Measurements from ENCODE around the gene ANXA11.
"Not testable (repeated sequence)": the region's sequence is repeated elsewhere in the genome, so short reads cannot be mapped to it uniquely, and the experiment has no call there.

Gene ANXA11

GRCh38 chr10:80205477-80206276 lies at the start of gene ANXA11:
Gene ANXA11, minus strand, starts transcription at chr10:80205537. Its CDS starts 32,676 bp downstream, at chr10:80172861.
- no peak for DNase-seq

GRCh38 chr10:80254726-80255125 lies 49.4 kb upstream of the ANXA11 start:
- DNase-seq = not testable (repeated sequence)

- not testable (repeated sequence) for DNase-seq
Measured at GRCh38 chr10:80253963-80254271, 48.6 kb upstream of the ANXA11 start.

GRCh38 chr10:80253266-80253962 lies 48.1 kb upstream of the ANXA11 start:
- DNase-seq = no peak

- no peak for DNase-seq
Measured at GRCh38 chr10:80252296-80252887, 47.1 kb upstream of the ANXA11 start.

GRCh38 chr10:80251703-80252280 lies 46.5 kb upstream of the ANXA11 start:
- DNase-seq = not testable (repeated sequence)

GRCh38 chr10:80250399-80250798 lies 45.1 kb upstream of the ANXA11 start:
- not testable (repeated sequence) for DNase-seq

- not testable (repeated sequence) for DNase-seq
Measured at GRCh38 chr10:80249906-80250305, 44.6 kb upstream of the ANXA11 start.

- not testable (repeated sequence) for DNase-seq
Measured at GRCh38 chr10:80247611-80248010, 42.3 kb upstream of the ANXA11 start.

GRCh38 chr10:80244371-80244770 lies 39.0 kb upstream of the ANXA11 start:
- not testable (repeated sequence) for DNase-seq

GRCh38 chr10:80242341-80242740 lies 37.0 kb upstream of the ANXA11 start:
- not testable (repeated sequence) for DNase-seq

- not testable (repeated sequence) for DNase-seq
Measured at GRCh38 chr10:80236457-80236856, 31.1 kb upstream of the ANXA11 start.

- not testable (repeated sequence) for DNase-seq
Measured at GRCh38 chr10:80234331-80235235, 29.2 kb upstream of the ANXA11 start.

GRCh38 chr10:80233871-80234270 lies 28.5 kb upstream of the ANXA11 start:
- not testable (repeated sequence) for DNase-seq

GRCh38 chr10:80226723-80227122 lies 21.4 kb upstream of the ANXA11 start:
- not testable (repeated sequence) for DNase-seq

GRCh38 chr10:80223031-80223419 lies 17.7 kb upstream of the ANXA11 start:
- not testable (repeated sequence) for DNase-seq

- not testable (repeated sequence) for DNase-seq
Measured at GRCh38 chr10:80218878-80219277, 13.5 kb upstream of the ANXA11 start.

- not testable (repeated sequence) for DNase-seq
Measured at GRCh38 chr10:80214368-80214982, 9.1 kb upstream of the ANXA11 start.

GRCh38 chr10:80212535-80213115 lies 7.3 kb upstream of the ANXA11 start:
- not testable (repeated sequence) for DNase-seq

- DNase-seq = no peak
Measured at GRCh38 chr10:80211786-80212185, 6.4 kb upstream of the ANXA11 start.

GRCh38 chr10:80210259-80210658 lies 4.9 kb upstream of the ANXA11 start:
- DNase-seq = no peak
